Stomach (tissue), 9 donors: Measurements from ENCODE around the gene ANLN. TPM values are rescaled to one million over a fixed set of nuclear protein-coding genes. Genes with fewer than 3 reads are reported as not detected.

Experiments used
- DNase-seq, 2 donors: peaks; one replicate each; pipeline versions ENCODE4 v3.0.0 to v3.0.0-alpha.2; 2013 to 2019
- H3K27ac ChIP-seq, 5 donors: fragments of 200-600 bp in 4 of 5; sonication (generic) in 4 of 5; one replicate each; pipeline ENCODE4 v1.5.1; 2013 to 2019; ENCODE audit warnings: mild to moderate bottlenecking in 1 of 5, moderate library complexity in 1 of 5
- H3K27me3 ChIP-seq, 3 donors: fragments of 200-600 bp; sonication (generic); one replicate each; pipeline ENCODE4 v1.5.1; 2017 to 2019; ENCODE audit warnings: mixed run types in 1 of 3
- H3K36me3 ChIP-seq, 4 donors: fragments of 200-600 bp; sonication (generic); 1 replicate in 3 of 4; 2 replicates in 1 of 4; pipeline ENCODE4 v1.5.1; 2016 to 2019
- H3K4me1 ChIP-seq, 4 donors: fragments of 200-600 bp; sonication (generic); one replicate each; pipeline ENCODE4 v1.5.1; 2016 to 2019
- H3K4me3 ChIP-seq, 4 donors: fragments of 200-600 bp; sonication (generic) in 3 of 4; one replicate each; pipeline ENCODE4 v1.5.1; 2016 to 2019; ENCODE audit warnings: mild to moderate bottlenecking in 1 of 4
- H3K9me3 ChIP-seq, 4 donors: fragments of 200-600 bp; sonication (generic); one replicate each; pipeline ENCODE4 v1.5.1; 2016 to 2019
- CTCF ChIP-seq, 7 experiments: fragments of 450-650 bp in 4 of 7; fragments of 200-600 bp in 3 of 7; sonication (generic) in 3 of 7; IDR thresholded peaks; one replicate each; pipeline ENCODE4 v1.5.1; 2016 to 2019; ENCODE audit warnings: antibody characterized with exemption in 7 of 7, control low read depth in 2 of 7, mild to moderate bottlenecking in 1 of 7
- EP300 ChIP-seq: sonication (generic); formaldehyde crosslinking; IDR thresholded peaks from one replicate; pipeline ENCODE4 v1.6.1; 2017; ENCODE audit warnings: antibody characterized with exemption
- POLR2A ChIP-seq, 4 donors: fragments of 450-650 bp; IDR thresholded peaks; one replicate each; pipeline ENCODE4 v1.6.1; 2016; ENCODE audit warnings: antibody characterized with exemption in 4 of 4, control low read depth in 2 of 4, mild to moderate bottlenecking in 1 of 4, moderate library complexity in 1 of 4
- POLR2AphosphoS5 ChIP-seq, 3 donors: sonication (generic); formaldehyde crosslinking; IDR thresholded peaks; one replicate each; pipeline ENCODE4 v1.6.1; 2016; ENCODE audit warnings: antibody characterized with exemption in 3 of 3
- WGBS, 5 donors: extraction: QIAGEN DNeasy Blood & Tissue Kit in 3 of 5; methylation state at CpG; one replicate each; pipeline versions ENCODE4 v1.1.5 to v1.1.7; 2013 to 2018; 5-methylcytosine and 5-hydroxymethylcytosine counted together
- intact Hi-C: fragments of 100-400 bp; cut with DNase I; formaldehyde crosslinking; loops from one replicate; pipeline ENCODE4 v1.15.1; 2023; ENCODE audit warnings: low total_unique reads
- polyA plus RNA-seq, 3 donors: library from polyadenylated mRNA; stranded (reverse); fragments of 200-250 nt; gene quantifications; one replicate each; pipeline ENCODE4 v1.2.3, GENCODE V29; 2013
- total RNA-seq, 5 donors: library from RNA; depleted of rRNA; stranded (reverse); fragments of >200 nt; gene quantifications; one replicate each; pipeline versions ENCODE4 v1.1.0 to v1.2.3, GENCODE V29; 2014 to 2016
- donor health status: healthy with polysubstance abuse.
- donor health status: Bipolar disorder and iron deficiency.
- donor health status: healthy.

The ANLN gene
- total and polyA plus RNA-seq, 8 donors: 3.5 to 25.2 (median 12.6) TPM

- no peak for DNase-seq
Measured at GRCh38 chr7:36395171-36395894, 5.7 kb downstream of the ANLN start.

GRCh38 chr7:36396150-36396549 lies 6.5 kb downstream of the ANLN start:
- intact Hi-C loops: no loop called here
- peaks cover 0 to 11% (median 8%) of the 10 kb centered on the region in 4 donors for H3K4me1 ChIP-seq
- H3K27me3 ChIP-seq: no peaks in the 10 kb centered on the region
- H3K36me3 ChIP-seq: no peaks in the 10 kb centered on the region
- H3K4me3 ChIP-seq: no peak overlapping the region
- H3K27ac ChIP-seq: no peak overlapping the region
- H3K9me3 ChIP-seq: no peaks in the 10 kb centered on the region
- TF ChIP-seq POLR2AphosphoS5 (IDR thresholded peaks at IDR 0.05): no peak
- no peak for TF ChIP-seq POLR2A (IDR thresholded peaks at IDR 0.05)
- TF ChIP-seq EP300: no peak
- TF ChIP-seq CTCF (IDR thresholded peaks at IDR 0.05): no peak
- 84 to 92% (median 90%) methylated on average over 4 of the region's 4 CpGs for WGBS, 5 donors
- DNase-seq: no peak

More at GRCh38 chr7:36395171-36395894, 5.7 kb downstream of the ANLN start:
- Histone ChIP-seq H3K4me1 (peaks cover 5 to 19% (median 14%) of the 10 kb centered on the region in 4 donors), H3K9me3 (no peaks in the 10 kb centered on the region), H3K36me3 (no peaks in the 10 kb centered on the region), H3K27me3 (no peaks in the 10 kb centered on the region), H3K27ac (no peak overlapping the region), H3K4me3 (no peak overlapping the region)
- intact Hi-C loops: no loop called here
- TF ChIP-seq CTCF (IDR thresholded peaks at IDR 0.05) (no peak), POLR2A (IDR thresholded peaks at IDR 0.05) (no peak), POLR2AphosphoS5 (IDR thresholded peaks at IDR 0.05) (no peak), EP300 (no peak)
- WGBS, 5 donors: 94 to 100% (median 97%) methylated on average over 1 of the region's 1 CpG

GRCh38 chr7:36400036-36400435 lies 10.4 kb downstream of the ANLN start:
- no peak for DNase-seq
- Histone ChIP-seq H3K27me3 (no peaks in the 10 kb centered on the region), H3K4me3 (no peak overlapping the region), H3K27ac (no peak overlapping the region), H3K9me3 (no peaks in the 10 kb centered on the region), H3K4me1 (no peaks in the 10 kb centered on the region), H3K36me3 (no peaks in the 10 kb centered on the region)
- TF ChIP-seq CTCF (IDR thresholded peaks at IDR 0.05): no peak
- TF ChIP-seq EP300: no peak
- 87 to 98% (median 90%) methylated on average over 3 of the region's 3 CpGs for WGBS, 5 donors
- intact Hi-C loops: no loop called here

GRCh38 chr7:36400606-36401005 lies 10.9 kb downstream of the ANLN start:
- intact Hi-C loops: no loop called here

More at GRCh38 chr7:36400606-36401005, 10.9 kb downstream of the ANLN start:
- Histone ChIP-seq H3K4me1 (no peaks in the 10 kb centered on the region), H3K27ac (no peak overlapping the region), H3K27me3 (no peaks in the 10 kb centered on the region), H3K9me3 (no peaks in the 10 kb centered on the region), H3K36me3 (no peaks in the 10 kb centered on the region), H3K4me3 (no peak overlapping the region)
- TF ChIP-seq EP300 (no peak), POLR2A (IDR thresholded peaks at IDR 0.05) (no peak), POLR2AphosphoS5 (IDR thresholded peaks at IDR 0.05) (no peak), CTCF (IDR thresholded peaks at IDR 0.05) (no peak)
- DNase-seq: no peak
- WGBS, 5 donors: 85 to 100% (median 96%) methylated on average over 2 to 3 of the region's 3 CpGs
